ENCODE measurements around the gene TRIM33.
A peak's percentile ranks its signal among the peaks of the same experiment; 100 is the strongest.

Gene TRIM33

GRCh38 chr1:114352797-114353196, 158.2 kb downstream of the TRIM33 start:
- Histone ChIP-seq H3K4me3 (ENCODE audit: low read length) (no peak overlapping the region), H3K9me3 (ENCODE audit: insufficient read depth, low read depth, low read length) (no peaks in the 10 kb centered on the region), H3K4me1 (ENCODE audit: insufficient read depth, low read length) (peaks cover 6% of the 10 kb centered on the region; the same call in 1 of the 2 replicates), H3K9ac (ENCODE audit: low read depth, low read length) (no peak overlapping the region), H3K27me3 (ENCODE audit: insufficient read depth, low read length) (no peaks in the 10 kb centered on the region), H3K27ac (ENCODE audit: low read depth, low read length) (no peak overlapping the region), H3K36me3 (ENCODE audit: insufficient read depth, low read length) (no peaks in the 10 kb centered on the region)
- 57% methylated on average over 6 of the region's 6 CpGs for WGBS

- 96% methylated on average over 9 of the region's 10 CpGs for WGBS
- no peak overlapping the region for H3K27ac ChIP-seq (ENCODE audit: low read depth, low read length)
- H3K9ac ChIP-seq (ENCODE audit: low read depth, low read length) = no peak overlapping the region
- H3K27me3 ChIP-seq (ENCODE audit: insufficient read depth, low read length) = peaks cover 8% of the 10 kb centered on the region; the same call in 1 of the 2 replicates
- H3K4me1 ChIP-seq (ENCODE audit: insufficient read depth, low read length) = peaks cover 10% of the 10 kb centered on the region
- H3K9me3 ChIP-seq (ENCODE audit: insufficient read depth, low read depth, low read length) = no peaks in the 10 kb centered on the region
- no peaks in the 10 kb centered on the region for H3K36me3 ChIP-seq (ENCODE audit: insufficient read depth, low read length)
- no peak overlapping the region for H3K4me3 ChIP-seq (ENCODE audit: low read length)
These were observed 160.1 kb downstream of the TRIM33 start for GRCh38 chr1:114350731-114351445.

- Histone ChIP-seq H3K4me3 (ENCODE audit: low read length) (no peak overlapping the region), H3K9ac (ENCODE audit: low read depth, low read length) (no peak overlapping the region), H3K27me3 (ENCODE audit: insufficient read depth, low read length) (peaks cover 8% of the 10 kb centered on the region; the same call in 1 of the 2 replicates), H3K9me3 (ENCODE audit: insufficient read depth, low read depth, low read length) (no peaks in the 10 kb centered on the region), H3K27ac (ENCODE audit: low read depth, low read length) (no peak overlapping the region), H3K4me1 (ENCODE audit: insufficient read depth, low read length) (peaks cover 14% of the 10 kb centered on the region), H3K36me3 (ENCODE audit: insufficient read depth, low read length) (no peaks in the 10 kb centered on the region)
- 93% methylated on average over 14 of the region's 14 CpGs for WGBS
These were observed 161.0 kb downstream of the TRIM33 start for GRCh38 chr1:114349891-114350605.

- Histone ChIP-seq H3K27me3 (ENCODE audit: insufficient read depth, low read length) (peaks cover 8% of the 10 kb centered on the region; the same call in 1 of the 2 replicates), H3K9ac (ENCODE audit: low read depth, low read length) (no peak overlapping the region), H3K36me3 (ENCODE audit: insufficient read depth, low read length) (no peaks in the 10 kb centered on the region), H3K27ac (ENCODE audit: low read depth, low read length) (no peak overlapping the region), H3K4me3 (ENCODE audit: low read length) (no peak overlapping the region), H3K4me1 (ENCODE audit: insufficient read depth, low read length) (peaks cover 8% of the 10 kb centered on the region; the same call in 1 of the 2 replicates), H3K9me3 (ENCODE audit: insufficient read depth, low read depth, low read length) (no peaks in the 10 kb centered on the region)
- WGBS = 91% methylated on average over 7 of the region's 9 CpGs
These were observed 163.4 kb downstream of the TRIM33 start for GRCh38 chr1:114347431-114348209.

- Histone ChIP-seq H3K4me3 (ENCODE audit: low read length) (peak overlapping the region; percentile 54), H3K4me1 (ENCODE audit: insufficient read depth, low read length) (peaks cover 8% of the 10 kb centered on the region; the same call in 1 of the 2 replicates), H3K9ac (ENCODE audit: low read depth, low read length) (peak overlapping the region; percentile 52), H3K36me3 (ENCODE audit: insufficient read depth, low read length) (no peaks in the 10 kb centered on the region), H3K27me3 (ENCODE audit: insufficient read depth, low read length) (peaks cover 8% of the 10 kb centered on the region; the same call in 1 of the 2 replicates), H3K9me3 (ENCODE audit: insufficient read depth, low read depth, low read length) (no peaks in the 10 kb centered on the region), H3K27ac (ENCODE audit: low read depth, low read length) (no peak overlapping the region)
- WGBS = 9% methylated on average over 33 of the region's 33 CpGs
These were observed 164.4 kb downstream of the TRIM33 start for GRCh38 chr1:114346480-114347029.

GRCh38 chr1:114345930-114346479, 165.0 kb downstream of the TRIM33 start:
- Histone ChIP-seq H3K36me3 (ENCODE audit: insufficient read depth, low read length) (no peaks in the 10 kb centered on the region), H3K9me3 (ENCODE audit: insufficient read depth, low read depth, low read length) (no peaks in the 10 kb centered on the region), H3K9ac (ENCODE audit: low read depth, low read length) (peak overlapping the region; percentile 52), H3K27ac (ENCODE audit: low read depth, low read length) (no peak overlapping the region), H3K27me3 (ENCODE audit: insufficient read depth, low read length) (peaks cover 8% of the 10 kb centered on the region; the same call in 1 of the 2 replicates), H3K4me3 (ENCODE audit: low read length) (peak overlapping the region; percentile 54), H3K4me1 (ENCODE audit: insufficient read depth, low read length) (peaks cover 8% of the 10 kb centered on the region; the same call in 1 of the 2 replicates)
- 22% methylated on average over 24 of the region's 24 CpGs for WGBS

- H3K4me1 ChIP-seq (ENCODE audit: insufficient read depth, low read length) = peaks cover 8% of the 10 kb centered on the region; the same call in 1 of the 2 replicates
- peaks cover 8% of the 10 kb centered on the region; the same call in 1 of the 2 replicates for H3K27me3 ChIP-seq (ENCODE audit: insufficient read depth, low read length)
- WGBS = 92% methylated on average over 4 of the region's 4 CpGs
- no peak overlapping the region for H3K27ac ChIP-seq (ENCODE audit: low read depth, low read length)
- no peaks in the 10 kb centered on the region for H3K9me3 ChIP-seq (ENCODE audit: insufficient read depth, low read depth, low read length)
- H3K36me3 ChIP-seq (ENCODE audit: insufficient read depth, low read length) = no peaks in the 10 kb centered on the region
- no peak overlapping the region for H3K4me3 ChIP-seq (ENCODE audit: low read length)
- no peak overlapping the region for H3K9ac ChIP-seq (ENCODE audit: low read depth, low read length)
These were observed 166.3 kb downstream of the TRIM33 start for GRCh38 chr1:114344656-114345055.
